PFSK-1 (cell line): ENCODE measurements around the gene POMGNT2. TPM values are rescaled to one million over a fixed set of nuclear protein-coding genes. Genes with fewer than 3 reads are reported as not detected.

ENCODE experiments used
- FOXP2 ChIP-seq: optimal IDR thresholded peaks from 2 replicates; pipeline ENCODE3; 2011; ENCODE audit warnings: borderline replicate concordance, control low read depth, inconsistent platforms; ENCODE audit not compliant: insufficient read depth; ENCODE audit errors: extremely low read length, extremely low read depth
- POLR2AphosphoS5 ChIP-seq: IDR thresholded peaks from 2 replicates; pipeline ENCODE4 v1.6.1; 2012; ENCODE audit warnings: low read depth, mild to moderate bottlenecking, control low read depth, low read length, moderate library complexity
- SIN3A ChIP-seq: IDR thresholded peaks from 2 replicates; pipeline ENCODE4 v1.6.1; 2012; ENCODE audit warnings: mild to moderate bottlenecking, low read length, moderate library complexity, borderline replicate concordance; ENCODE audit not compliant: insufficient read depth
- TAF1 ChIP-seq: IDR thresholded peaks from 2 replicates; pipeline ENCODE4 v1.6.1; 2012; ENCODE audit warnings: low read length, control low read depth, borderline replicate concordance; ENCODE audit not compliant: insufficient read depth
- polyA plus RNA-seq: library from polyadenylated mRNA; unstranded; fragments of >200 nt; gene quantifications from one replicate; pipeline ENCODE4 v1.2.1, GENCODE V29; 2012; ENCODE audit warnings: low read depth, missing spikeins; ENCODE audit not compliant: insufficient read length
- TF ChIP-seq, protein P1 (sequence below), 2 experiments: IDR thresholded peaks; 2 replicates each; pipeline versions ENCODE4 v1.6.1 to v1.8.0; 2011 to 2012; ENCODE audit warnings: low read depth in 2 of 2, low read length in 2 of 2, control low read depth in 1 of 2, inconsistent platforms in 1 of 2, mild to moderate bottlenecking in 1 of 2, moderate library complexity in 1 of 2; ENCODE audit not compliant: insufficient read depth in 1 of 2

Gene POMGNT2
- 8.1 TPM for polyA plus RNA-seq

DNA sequence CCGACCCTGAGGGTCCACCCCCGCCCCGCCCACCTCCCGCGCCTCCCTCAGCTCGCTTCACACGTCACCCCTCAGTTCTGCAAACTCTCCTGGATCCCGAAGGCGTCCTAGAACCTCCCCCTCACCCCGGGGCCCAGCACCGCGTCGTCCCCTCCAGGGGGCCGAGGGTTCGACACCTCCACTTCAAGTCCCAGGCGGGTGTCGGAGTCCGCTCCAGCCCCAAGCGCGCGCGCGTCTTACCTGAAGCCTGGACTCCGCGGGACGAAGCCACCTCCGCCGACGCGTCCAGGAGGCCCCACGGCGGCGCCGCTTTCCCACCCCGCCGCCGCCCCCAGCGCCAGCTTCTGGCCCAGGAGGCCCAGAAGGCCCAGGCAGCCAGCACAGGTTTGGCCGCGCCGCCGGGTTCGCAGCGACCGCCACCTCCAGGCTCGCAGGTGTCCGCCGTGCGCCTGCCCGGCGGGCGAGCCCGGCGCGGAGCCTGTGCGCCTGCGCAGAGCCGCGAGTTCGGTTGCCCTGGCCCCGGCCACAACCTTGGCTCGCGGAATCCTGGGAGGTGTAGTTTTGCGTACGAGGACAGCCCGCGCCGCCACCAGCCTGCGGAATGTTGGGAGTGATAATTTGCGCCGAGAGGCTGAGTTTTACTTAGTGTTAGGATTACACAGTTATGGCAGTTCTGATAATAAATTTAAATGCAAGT, at the start of gene POMGNT2:
POMGNT2 (minus strand) TSS at position 484 of the 697 bp plus-strand sequence. CDS start 24,648 bp downstream, outside the sequence.
- TF ChIP-seq POLR2AphosphoS5 (peak; percentile 54; the same call in 1 of the 2 replicates), SIN3A (no peak), FOXP2 (peak; percentile 19)

- TF ChIP-seq, protein P1, sequence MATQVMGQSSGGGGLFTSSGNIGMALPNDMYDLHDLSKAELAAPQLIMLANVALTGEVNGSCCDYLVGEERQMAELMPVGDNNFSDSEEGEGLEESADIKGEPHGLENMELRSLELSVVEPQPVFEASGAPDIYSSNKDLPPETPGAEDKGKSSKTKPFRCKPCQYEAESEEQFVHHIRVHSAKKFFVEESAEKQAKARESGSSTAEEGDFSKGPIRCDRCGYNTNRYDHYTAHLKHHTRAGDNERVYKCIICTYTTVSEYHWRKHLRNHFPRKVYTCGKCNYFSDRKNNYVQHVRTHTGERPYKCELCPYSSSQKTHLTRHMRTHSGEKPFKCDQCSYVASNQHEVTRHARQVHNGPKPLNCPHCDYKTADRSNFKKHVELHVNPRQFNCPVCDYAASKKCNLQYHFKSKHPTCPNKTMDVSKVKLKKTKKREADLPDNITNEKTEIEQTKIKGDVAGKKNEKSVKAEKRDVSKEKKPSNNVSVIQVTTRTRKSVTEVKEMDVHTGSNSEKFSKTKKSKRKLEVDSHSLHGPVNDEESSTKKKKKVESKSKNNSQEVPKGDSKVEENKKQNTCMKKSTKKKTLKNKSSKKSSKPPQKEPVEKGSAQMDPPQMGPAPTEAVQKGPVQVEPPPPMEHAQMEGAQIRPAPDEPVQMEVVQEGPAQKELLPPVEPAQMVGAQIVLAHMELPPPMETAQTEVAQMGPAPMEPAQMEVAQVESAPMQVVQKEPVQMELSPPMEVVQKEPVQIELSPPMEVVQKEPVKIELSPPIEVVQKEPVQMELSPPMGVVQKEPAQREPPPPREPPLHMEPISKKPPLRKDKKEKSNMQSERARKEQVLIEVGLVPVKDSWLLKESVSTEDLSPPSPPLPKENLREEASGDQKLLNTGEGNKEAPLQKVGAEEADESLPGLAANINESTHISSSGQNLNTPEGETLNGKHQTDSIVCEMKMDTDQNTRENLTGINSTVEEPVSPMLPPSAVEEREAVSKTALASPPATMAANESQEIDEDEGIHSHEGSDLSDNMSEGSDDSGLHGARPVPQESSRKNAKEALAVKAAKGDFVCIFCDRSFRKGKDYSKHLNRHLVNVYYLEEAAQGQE (IDR thresholded peaks at IDR 0.05; ENCODE audit: insufficient read depth in 1 of 2, low read depth in 2 of 2, low read length in 2 of 2) = no peak
- TF ChIP-seq SIN3A (no peak), TAF1 (no peak), POLR2AphosphoS5 (no peak), FOXP2 (no peak)
Measured at GRCh38 chr3:43154980-43155379, 49.1 kb upstream of the POMGNT2 start.

DNA sequence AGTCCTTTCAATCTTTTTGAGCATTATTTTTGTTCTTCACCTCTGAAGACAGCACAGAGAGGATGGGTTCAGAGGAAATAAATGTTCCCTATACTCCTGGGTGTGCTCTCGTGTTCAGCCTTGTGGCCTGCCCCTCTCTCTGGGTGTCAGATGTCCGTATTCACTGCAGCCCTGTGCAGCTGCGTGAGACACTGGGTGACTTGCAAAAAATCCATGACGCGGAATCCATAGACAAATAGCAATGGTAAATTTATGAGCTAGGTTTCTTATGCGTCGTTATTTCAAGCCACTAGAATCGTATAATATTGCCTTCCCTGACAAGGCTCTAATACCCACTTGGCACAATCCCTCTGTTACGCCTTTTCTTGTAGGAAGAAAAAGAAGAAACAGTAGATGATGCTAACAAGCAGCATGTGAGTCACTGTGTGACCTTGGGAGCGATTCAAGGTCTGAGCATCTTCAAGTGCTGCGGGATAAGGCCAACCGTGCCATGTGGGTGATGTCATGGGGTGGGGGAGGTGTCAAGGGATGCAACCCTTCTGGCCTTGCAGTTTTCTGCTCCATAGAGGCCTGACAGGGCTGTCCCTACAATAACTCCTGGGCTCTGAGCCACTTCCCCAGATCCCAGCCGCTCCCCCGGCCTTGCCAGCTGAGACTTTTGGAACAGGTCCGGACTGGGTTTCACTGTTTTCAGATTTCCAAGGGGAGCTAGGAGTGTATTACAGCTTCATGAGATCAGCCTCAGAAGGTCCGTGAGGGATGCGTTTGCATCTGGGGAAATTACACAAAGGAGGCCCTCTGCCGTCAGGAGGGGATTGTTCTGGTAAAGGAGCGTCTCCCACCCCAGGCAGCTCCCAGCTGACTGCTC, 47.6 kb upstream of the POMGNT2 start:
- TF ChIP-seq FOXP2 (no peak), POLR2AphosphoS5 (no peak), SIN3A (no peak), TAF1 (no peak)
- TF ChIP-seq, protein P1 (IDR thresholded peaks at IDR 0.05; ENCODE audit: insufficient read depth in 1 of 2, low read depth in 2 of 2, low read length in 2 of 2) = no peak

DNA sequence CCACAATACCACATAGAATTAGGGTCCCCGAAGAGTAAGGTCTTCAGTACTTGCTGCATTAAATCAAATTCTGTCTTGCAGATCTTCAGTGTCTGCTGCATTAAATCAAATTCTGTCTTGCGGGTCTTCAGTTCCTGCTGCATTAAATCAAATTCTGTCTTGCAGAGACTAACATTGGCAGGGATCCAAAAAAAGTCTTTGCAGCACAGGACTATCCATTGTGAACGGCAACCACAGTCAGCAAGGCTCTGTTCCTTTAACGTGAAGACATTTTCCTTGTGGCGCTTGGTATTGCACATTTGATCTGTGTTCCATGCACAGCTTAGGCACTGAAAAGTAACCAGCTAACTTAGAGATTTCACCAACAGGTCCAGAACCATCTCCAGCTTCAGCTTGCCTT, 46.8 kb upstream of the POMGNT2 start:
- TF ChIP-seq TAF1 (no peak), FOXP2 (no peak)

DNA sequence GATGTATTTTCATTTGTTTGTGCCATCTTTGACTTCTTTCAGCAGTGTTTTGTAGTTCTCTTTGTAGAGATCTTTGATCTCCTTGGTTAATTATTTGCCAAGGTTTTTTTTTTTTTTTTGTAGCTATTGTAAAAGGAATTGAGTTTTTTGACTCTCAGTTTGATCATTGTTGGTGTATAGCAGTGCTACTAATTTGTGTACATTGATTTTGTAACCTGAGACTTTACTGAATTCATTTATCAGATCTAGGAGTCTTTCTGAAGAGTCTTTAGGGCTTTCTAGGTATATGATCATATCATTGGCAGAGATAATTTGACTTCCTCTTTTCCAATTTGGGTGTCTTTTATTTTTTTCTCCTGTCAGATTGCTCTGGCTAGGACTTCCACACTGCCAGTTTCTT, 42.2 kb upstream of the POMGNT2 start:
- TF ChIP-seq FOXP2 (no peak), TAF1 (no peak), POLR2AphosphoS5 (no peak), SIN3A (no peak)
- TF ChIP-seq, protein P1 (IDR thresholded peaks at IDR 0.05; ENCODE audit: insufficient read depth in 1 of 2, low read depth in 2 of 2, low read length in 2 of 2) = no peak
